Measurements from ENCODE around the gene RIMBP2.
"Not testable (repeated sequence)": the region's sequence is repeated elsewhere in the genome, so short reads cannot be mapped to it uniquely, and the experiment has no call there.

The RIMBP2 gene

DNA sequence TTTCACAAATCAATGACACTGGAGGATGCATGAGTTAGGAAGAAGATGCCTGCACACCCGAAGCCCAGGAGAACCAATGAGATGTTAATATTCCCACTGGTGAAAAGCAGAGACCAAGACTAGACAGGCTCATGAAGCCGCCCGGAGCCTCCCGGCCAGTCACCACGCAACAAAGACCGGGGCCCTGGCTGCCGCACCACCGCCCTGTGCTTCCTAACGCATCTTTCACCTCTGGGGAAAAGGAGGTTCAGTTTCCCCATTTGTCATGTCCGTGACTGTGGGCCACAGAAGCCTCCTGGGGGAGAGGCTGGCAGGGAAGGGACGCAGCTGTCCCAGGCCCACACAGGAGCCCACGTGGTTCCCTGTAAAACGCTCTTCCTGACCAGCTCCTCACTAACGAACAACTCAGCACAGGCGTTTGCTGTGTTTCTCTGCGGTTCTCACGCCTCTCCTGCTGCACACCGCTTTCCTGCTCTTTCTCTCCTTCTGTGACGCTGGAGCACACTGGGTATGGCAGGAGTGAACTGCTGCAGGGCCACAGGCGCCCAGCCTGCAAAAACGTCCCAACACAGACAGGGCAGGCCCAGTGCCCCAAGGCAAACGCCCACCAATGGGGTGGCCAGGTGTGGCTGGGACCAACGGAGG is 10.8 kb downstream of the RIMBP2 start:
- DNase-seq: no peak

GRCh38 chr12:130704606-130705005 is 11.5 kb downstream of the RIMBP2 start:
- no peak for DNase-seq

DNA sequence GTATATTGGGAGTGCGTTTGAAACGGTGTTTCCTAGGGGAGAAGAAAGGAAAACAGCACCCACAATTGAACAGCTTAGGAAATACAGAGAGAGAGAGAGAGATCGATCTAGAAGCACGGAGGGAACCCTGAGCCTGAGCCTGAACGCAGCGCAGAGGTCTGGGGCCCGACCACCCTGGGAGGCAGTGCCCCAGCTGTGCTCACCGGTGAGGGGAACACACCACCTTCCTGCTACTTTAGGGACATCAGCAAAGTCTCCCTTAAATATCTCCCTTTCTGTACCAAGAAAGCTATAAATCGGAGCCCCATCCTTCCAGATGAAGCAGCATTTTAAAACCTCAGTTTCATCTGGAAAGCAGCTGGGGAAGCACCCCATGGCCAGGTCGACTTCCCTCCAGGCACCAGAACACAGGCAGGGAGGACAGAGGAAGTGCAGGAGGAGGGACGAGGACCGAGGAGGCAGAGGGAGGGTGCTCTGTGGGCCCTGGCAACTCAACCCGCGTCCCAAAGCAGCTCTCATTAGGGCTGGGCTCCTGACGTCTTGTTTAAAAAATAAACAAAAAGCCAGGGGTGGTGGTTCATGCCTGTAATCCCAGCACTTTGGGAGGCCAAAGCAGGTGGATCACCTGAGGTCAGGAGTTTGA is 12.2 kb downstream of the RIMBP2 start:
- DNase-seq: no peak

- DNase-seq: no peak
Measured at GRCh38 chr12:130702966-130703732, 12.9 kb downstream of the RIMBP2 start.

- DNase-seq: no peak
Measured at GRCh38 chr12:130701402-130701744, 14.7 kb downstream of the RIMBP2 start.

DNA sequence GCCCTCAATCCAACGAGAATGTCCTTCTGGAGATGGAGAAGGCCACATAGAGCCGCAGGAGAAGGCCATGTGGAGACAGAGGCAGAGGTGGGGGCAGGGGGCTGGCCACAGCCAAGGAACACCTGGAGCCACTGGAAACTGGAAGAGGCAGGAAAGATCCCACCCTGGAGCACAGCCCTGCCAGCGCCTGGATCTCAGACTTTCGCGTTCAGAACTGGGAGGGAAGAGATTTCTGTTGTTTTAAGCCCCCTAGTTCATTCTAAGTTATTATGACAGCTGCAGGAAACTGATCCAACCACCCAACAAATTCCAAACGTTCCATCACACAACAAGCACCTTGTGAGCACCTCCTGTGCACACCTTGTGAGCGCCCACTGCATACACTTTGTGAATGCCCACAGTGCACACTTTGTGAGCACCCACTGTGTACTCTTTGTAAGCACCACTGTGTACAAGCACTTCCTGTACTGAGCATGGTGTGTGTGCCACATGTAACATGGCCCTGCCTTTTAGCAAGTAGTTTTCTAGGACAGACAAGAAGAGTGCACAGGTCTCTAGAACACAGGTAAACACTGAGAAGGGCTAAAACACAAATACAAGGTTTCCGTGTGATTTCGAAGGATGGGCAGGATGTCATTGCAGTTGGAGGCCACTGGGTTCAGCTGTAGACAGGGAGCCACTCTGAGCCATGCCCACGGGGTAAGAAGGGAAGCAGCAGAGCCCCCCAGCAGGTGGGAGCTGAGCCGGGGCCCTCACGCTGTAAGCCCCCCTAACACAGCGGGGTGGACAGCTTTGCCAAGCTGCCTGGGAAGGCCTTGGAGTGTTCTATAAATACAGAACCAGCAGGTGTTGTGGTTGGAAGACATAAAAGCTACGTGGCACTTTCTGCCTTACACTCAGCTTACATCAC is 15.4 kb downstream of the RIMBP2 start:
- no peak for DNase-seq

- no peak for DNase-seq
Measured at GRCh38 chr12:130698106-130698505, 18.0 kb downstream of the RIMBP2 start.

DNA sequence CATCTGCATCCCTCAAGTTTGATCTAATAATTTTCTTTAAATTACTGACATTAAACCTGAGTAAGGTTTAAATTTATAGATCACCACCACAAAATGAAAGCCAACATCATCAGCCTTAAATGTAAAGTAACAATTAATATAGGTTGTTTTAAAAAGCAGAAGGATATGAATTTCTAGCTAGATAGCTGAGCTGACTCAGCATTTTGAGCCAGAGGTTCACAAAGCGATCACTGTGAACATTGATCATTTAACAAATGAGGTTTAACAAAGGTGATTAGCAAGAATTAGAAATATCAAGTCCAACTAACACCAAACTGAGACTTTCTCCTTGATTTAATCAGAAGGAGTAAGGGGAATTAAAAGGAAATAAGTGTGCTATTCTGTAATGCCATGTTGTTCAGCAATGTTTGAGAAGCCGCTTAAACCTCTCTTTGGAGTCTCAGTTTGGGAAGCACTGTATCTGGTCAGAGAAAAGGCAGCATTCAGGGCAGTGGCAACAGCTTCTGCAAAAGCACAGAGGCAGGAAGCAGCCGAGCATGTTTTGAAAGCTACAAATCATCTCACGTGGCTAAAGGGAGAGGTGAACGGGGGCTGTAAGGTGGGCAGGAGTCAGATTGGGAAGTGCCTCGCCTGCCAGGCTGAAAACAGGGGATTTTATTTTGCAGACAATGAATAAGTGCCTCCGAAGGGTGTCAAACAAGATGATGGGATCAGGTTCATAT is 19.6 kb downstream of the RIMBP2 start:
- DNase-seq: no peak

DNA sequence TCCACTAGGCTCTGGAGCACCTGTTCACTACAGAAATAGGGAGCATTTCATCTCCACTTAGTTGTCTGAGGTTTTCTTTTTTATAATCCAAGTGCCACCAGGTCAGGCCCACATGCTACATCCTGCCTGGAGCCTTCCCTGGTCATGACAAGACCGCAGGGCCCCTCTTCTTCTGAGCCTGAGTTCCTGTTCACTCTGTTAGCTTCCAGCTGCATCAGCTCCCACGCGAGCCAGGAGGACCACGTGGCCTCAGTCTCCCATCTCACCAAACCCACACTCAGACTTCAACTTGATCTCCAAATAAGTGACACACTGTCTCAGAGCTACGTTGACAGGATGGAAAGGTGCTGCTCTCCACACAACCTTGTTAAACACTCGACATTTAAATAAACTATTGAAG is 21.0 kb downstream of the RIMBP2 start:
- no peak for DNase-seq

DNA sequence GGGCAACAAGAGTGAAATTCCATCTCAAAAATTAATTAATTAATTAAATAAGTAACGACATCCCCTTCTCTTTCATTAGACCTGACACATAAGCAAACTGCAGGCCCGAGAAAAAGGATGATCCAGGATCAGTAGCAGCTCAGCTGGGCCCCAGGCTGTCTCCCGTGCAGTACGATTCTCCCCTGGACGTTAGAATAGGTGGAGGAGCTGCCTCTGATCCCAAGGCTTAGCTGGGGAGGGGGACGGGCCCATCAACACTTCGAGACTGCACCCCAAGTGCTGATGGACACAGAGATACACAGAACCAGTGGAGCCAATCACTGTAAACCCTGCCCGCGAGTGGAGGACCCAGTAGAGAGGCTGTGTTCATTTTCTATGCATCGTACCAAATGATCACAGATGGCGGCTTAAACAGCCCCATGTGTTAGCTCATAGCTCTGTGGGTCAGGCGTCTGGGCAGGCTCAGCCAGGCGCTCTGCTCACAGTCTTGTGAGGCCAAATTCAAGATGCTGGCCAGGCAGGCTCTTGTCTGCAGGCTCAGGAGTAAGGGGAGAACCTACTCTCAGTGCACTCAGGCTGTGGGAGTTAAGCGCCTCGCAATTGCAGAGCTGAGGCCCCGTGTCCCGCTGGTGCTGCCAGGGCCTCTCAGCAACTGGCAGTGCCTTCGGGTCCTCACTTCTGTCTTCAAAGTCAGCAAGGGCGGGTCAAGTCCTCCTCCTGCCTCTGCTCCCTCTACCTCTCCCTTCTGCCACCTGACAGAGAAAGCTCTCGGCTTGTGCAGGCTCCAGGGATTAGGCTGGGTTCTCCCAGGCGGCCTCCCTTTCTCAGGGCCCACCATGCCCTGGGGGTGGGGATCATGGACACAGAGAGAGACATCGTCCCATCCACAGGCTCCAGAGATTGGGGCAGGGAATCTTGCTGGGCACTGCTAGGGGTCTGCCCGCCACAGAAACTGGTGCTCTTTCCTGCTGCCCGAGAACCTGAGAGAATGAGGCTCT is 26.4 kb downstream of the RIMBP2 start:
- no peak for DNase-seq

GRCh38 chr12:130688999-130689398 is 27.1 kb downstream of the RIMBP2 start:
- not testable (repeated sequence) for DNase-seq

- no peak for DNase-seq
Measured at GRCh38 chr12:130687796-130688778, 28.0 kb downstream of the RIMBP2 start.

- DNase-seq: no peak
Measured at GRCh38 chr12:130687190-130687589, 28.9 kb downstream of the RIMBP2 start.

DNA sequence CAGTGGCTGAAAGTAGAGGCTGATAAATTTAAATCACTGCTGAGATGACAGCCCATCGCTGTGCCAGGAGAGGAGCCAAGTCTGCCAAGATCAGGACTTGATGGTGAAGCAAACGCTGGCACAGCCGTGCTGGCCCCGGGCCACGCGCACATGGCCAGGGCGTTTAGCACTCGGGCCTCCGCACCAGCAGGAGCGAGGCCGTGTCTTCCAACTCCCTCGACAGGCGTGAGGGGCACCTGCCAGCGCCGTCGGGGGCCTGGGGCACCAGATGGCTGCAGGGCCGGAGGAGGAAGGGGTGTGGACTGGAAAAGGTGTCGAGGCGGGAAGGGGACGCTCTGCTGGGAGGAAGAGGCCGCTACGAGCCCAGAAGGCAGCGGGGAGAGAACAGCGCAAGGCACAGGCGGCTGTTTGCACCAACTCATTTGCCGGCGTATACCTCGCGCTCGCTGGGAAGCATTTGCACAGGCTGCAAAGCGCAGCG is 29.5 kb downstream of the RIMBP2 start:
- no peak for DNase-seq

GRCh38 chr12:130685850-130686249 is 30.2 kb downstream of the RIMBP2 start:
- no peak for DNase-seq

GRCh38 chr12:130685250-130685787 is 30.8 kb downstream of the RIMBP2 start:
- no peak for DNase-seq

DNA sequence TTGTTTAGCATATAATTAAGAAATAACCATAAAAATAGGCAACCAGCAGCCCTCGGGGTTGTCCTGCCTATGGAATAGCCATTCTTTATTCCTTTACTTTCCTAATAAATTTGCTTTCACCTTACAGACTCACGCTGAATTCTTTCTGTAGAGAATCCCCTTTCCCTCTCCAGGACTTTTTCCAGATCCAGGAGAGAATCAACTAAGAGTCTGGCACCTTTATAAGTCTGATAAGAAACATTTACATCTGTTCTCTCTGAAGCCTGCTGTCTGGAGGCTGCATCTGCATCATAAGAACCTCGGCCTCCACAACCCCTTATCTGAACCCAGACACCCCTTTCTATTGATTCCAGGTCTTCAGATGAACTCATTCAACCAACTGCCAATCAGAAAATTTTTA is 32.3 kb downstream of the RIMBP2 start:
- DNase-seq: no peak

DNA sequence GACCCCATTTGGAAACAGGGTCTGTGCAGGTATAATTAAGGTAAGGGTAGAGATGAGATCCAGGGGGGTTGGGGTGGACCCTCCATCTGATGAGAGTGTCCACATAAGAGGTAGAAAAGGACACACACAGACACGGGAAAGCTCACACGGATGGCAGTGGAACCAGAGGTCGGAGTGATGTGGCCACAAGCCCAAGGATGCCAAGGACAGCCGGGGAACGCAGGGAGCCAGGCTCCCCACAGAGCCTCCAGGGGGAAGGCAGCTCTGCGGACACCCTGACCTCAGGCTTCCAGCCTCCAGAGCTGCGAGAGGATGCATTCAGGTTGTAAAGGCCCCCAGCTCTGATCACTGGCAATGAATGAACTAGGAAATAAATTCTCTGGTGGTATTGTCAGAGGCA is 33.0 kb downstream of the RIMBP2 start:
- no peak for DNase-seq

DNA sequence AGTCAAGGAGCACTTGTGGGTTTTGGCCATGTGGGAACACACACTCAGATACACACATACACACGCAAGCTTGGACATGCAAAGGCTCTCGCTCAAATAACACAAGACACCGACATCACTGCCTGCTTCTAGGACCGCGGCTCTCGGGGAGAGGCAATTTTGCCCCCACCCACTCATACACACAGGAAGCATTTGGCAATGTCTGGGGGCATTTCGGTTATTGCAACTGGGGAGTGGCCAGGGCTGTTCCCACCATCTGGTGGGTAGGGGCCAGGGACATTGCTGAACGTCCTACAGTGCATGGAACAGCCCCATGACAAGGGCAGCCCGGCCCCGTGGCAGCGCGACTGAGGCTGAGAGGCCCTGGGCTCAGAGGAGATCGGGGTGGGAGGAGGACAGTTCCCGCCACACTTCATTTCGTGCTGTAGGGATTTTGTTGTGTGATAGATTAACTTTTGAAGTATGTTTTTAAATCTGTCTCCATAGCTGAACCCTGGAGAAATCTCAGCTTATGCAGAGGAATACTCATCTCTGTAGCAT is 35.6 kb downstream of the RIMBP2 start:
- no peak for DNase-seq

Measured in activated effector memory CD4-positive, alpha-beta T cell treated with Interleukin-2 at 50 U/mL for 16 hours (primary cell).